Measurements from ENCODE around the gene SKI.
A peak's percentile ranks its signal among the peaks of the same experiment; 100 is the strongest.

The SKI gene

GRCh38 chr1:2298685-2299084 is 70.6 kb downstream of the SKI start:
- no peak for DNase-seq

- no peak for DNase-seq
Observed at GRCh38 chr1:2299131-2299627, 71.1 kb downstream of the SKI start.

GRCh38 chr1:2300004-2300771 is 72.1 kb downstream of the SKI start:
- DNase-seq = peak; percentile 79

- DNase-seq = peak; percentile 95
Observed at GRCh38 chr1:2300851-2301606, 72.9 kb downstream of the SKI start.

GRCh38 chr1:2301607-2302291 is 73.6 kb downstream of the SKI start:
- DNase-seq = peak; percentile 39

GRCh38 chr1:2302292-2302925 is 74.3 kb downstream of the SKI start:
- DNase-seq = no peak

- no peak for DNase-seq
Observed at GRCh38 chr1:2303016-2303775, 75.1 kb downstream of the SKI start.

GRCh38 chr1:2303781-2304180 is 75.7 kb downstream of the SKI start:
- no peak for DNase-seq

- no peak for DNase-seq
Observed at GRCh38 chr1:2304282-2304681, 76.2 kb downstream of the SKI start.

- no peak for DNase-seq
Observed at GRCh38 chr1:2304921-2305681, 77.0 kb downstream of the SKI start.

- no peak for DNase-seq
Observed at GRCh38 chr1:2306151-2306978, 78.2 kb downstream of the SKI start.

GRCh38 chr1:2307064-2307605 is 79.0 kb downstream of the SKI start:
- DNase-seq = no peak

GRCh38 chr1:2307972-2308371 is 79.9 kb downstream of the SKI start:
- DNase-seq = no peak

GRCh38 chr1:2308844-2309243 is 80.7 kb downstream of the SKI start:
- no peak for DNase-seq

- DNase-seq = no peak
Observed at GRCh38 chr1:2310332-2311183, 82.4 kb downstream of the SKI start.

- peak; percentile 87 for DNase-seq
Observed at GRCh38 chr1:2311184-2312032, 83.3 kb downstream of the SKI start.

GRCh38 chr1:2312160-2312514 is 84.0 kb downstream of the SKI start:
- DNase-seq = no peak

Measured in hematopoietic multipotent progenitor cell treated with erythropoietin and hydrocortisone succinate and interleukin-3 and kit ligand, for 6 days (in vitro differentiated cells).